ENCODE results near the gene CDH15. TPM values are rescaled to one million over a fixed set of nuclear protein-coding genes. Genes with fewer than 3 reads are reported as not detected.

CDH15 gene
- total and polyA plus RNA-seq, 9 donors, result 0.10 to 0.45 (median 0.30) TPM; not detected in 5

DNA sequence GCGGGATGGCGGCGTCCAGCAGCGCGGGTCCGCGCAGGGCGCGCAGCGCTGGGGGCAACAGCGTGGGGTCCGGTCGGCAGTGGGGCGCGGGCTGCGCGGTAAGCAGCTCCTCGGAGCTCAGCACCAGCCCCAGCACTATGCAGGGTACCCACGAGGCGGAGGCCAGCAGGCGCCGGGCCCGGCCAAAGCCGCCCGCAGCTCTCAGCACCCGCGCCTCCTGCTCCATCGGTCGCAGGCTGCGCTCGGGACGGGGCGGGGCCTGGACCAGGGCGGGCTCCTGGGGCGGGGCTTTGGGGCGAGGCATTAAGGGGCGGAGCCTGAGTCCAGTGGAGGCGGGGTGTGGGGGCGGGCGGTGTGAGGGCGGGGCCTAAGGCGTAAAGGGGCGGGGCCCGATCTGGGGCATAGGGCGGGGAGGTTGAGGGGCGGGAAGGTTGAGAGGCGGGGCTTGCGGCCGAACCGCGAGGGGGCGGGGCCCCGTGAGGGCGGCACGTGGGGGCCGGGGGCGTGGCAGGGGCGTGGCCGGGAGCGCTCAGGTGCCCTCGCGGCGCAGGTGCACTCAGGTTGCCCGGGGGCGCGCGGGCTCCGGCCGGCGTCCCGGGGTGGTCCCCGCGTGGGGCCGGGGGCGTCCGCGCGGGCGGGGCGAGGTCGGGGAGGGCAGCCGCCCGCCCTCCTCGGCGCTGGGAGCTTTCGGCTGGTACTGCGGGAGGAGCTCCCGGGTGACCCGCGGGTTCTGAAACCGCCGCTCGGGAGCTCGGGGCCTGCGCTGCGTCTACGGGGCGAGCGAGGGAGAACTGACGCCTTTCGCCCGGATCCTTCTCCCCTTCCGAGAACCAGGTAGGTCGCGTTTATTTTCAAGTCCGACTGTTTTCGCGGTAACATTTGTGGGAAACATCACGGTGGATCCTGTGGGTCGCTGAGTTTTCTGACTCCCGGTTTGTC, 30.2 kb downstream of the CDH15 start:
- intact Hi-C loops (cut with DNase I), result no loop called here
- TF ChIP-seq CTCF (IDR thresholded peaks at IDR 0.05), result no peak
- no peak for TF ChIP-seq POLR2A (IDR thresholded peaks at IDR 0.05)
- no peak for TF ChIP-seq EP300 (IDR thresholded peaks at IDR 0.05)
- 1 to 3% (median 1%) methylated on average over 28 to 111 of the region's 111 CpGs for WGBS, 3 donors
- Histone ChIP-seq H3K4me1 (ENCODE audit: insufficient read depth) (peaks cover 3% of the 10 kb centered on the region), H3K4me3 (peak overlapping the region; percentile 28), H3K9me3 (no peaks in the 10 kb centered on the region), H3K36me3 (no peaks in the 10 kb centered on the region), H3K27me3 (no peaks in the 10 kb centered on the region), H3K27ac (no peak overlapping the region)
- peak; percentile 79 to 93 (median 90) for DNase-seq

GRCh38 chr16:89202422-89203215, 31.1 kb downstream of the CDH15 start:
- no peak for DNase-seq
- no peaks in the 10 kb centered on the region for H3K36me3 ChIP-seq
- H3K27me3 ChIP-seq, result no peaks in the 10 kb centered on the region
- peaks cover 3% of the 10 kb centered on the region for H3K4me1 ChIP-seq (ENCODE audit: insufficient read depth)
- WGBS, 3 donors, result 34 to 42% (median 35%) methylated on average over 49 of the region's 49 CpGs
- peak overlapping the region; percentile 28 for H3K4me3 ChIP-seq
- H3K9me3 ChIP-seq, result no peaks in the 10 kb centered on the region
- intact Hi-C loops (cut with DNase I), result no loop called here
- H3K27ac ChIP-seq, result no peak overlapping the region
- TF ChIP-seq CTCF (IDR thresholded peaks at IDR 0.05) (no peak), POLR2A (IDR thresholded peaks at IDR 0.05) (no peak), EP300 (IDR thresholded peaks at IDR 0.05) (no peak)

DNA sequence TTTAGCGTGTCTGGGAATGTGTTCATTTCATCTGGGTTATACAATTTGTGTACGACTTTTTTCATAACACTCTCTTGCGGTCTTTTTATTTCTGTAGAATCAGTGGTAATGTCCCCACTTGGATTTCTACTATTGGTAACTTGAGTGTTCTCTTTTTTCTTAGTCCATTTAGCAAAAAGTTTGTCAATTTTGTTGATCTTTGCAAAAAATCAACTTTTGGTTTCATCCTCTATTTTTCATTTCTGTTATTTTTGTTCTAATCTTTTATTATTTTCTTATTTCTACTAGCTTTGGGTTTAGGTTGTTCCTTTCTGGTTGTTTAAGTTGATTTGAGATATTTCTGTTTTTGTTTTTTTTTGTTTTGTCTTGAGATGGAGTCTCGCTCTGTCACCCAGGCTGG, 36.4 kb downstream of the CDH15 start:
- Histone ChIP-seq H3K9me3 (no peaks in the 10 kb centered on the region), H3K4me3 (no peak overlapping the region), H3K36me3 (no peaks in the 10 kb centered on the region), H3K27ac (no peak overlapping the region), H3K27me3 (no peaks in the 10 kb centered on the region), H3K4me1 (ENCODE audit: insufficient read depth) (no peaks in the 10 kb centered on the region)
- WGBS, 3 donors, result 75 to 91% (median 84%) methylated on average over 4 of the region's 4 CpGs
- DNase-seq, result no peak
- TF ChIP-seq POLR2A (IDR thresholded peaks at IDR 0.05) (no peak), CTCF (IDR thresholded peaks at IDR 0.05) (no peak), EP300 (IDR thresholded peaks at IDR 0.05) (no peak)
- intact Hi-C loops (cut with DNase I), result no loop called here

DNA sequence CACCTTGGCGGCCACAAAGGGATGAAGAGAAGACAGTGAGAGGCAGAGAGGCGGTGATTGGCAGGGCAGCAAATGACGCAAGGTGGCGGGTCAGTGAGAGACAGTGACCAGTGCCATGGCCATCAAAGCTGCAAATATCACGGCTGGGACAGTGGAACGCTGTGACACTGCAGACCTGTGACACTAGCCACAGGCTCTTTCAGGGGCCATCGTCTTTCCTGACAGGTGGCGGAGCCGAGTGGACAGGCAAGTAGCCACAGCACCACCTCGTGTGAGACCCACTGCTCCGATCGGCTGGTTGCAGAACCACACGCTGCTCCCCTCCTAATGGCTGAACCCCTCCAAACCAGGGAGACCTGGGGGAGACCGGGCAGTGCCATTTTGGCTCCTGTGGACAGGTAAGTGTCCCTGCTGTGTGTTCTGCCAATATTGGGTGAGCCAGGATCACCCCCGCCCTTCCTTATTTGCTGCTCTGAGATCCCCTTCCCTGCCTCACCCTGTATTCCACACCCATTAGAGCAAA, 38.0 kb downstream of the CDH15 start:
- Histone ChIP-seq H3K4me3 (no peak overlapping the region), H3K4me1 (ENCODE audit: insufficient read depth) (no peaks in the 10 kb centered on the region), H3K36me3 (no peaks in the 10 kb centered on the region), H3K9me3 (no peaks in the 10 kb centered on the region), H3K27ac (no peak overlapping the region), H3K27me3 (no peaks in the 10 kb centered on the region)
- intact Hi-C loops (cut with DNase I), result loop anchor here in 3 of 4 donors (5.0 to 10.0 kb wide), 4 partner anchors 265 to 475 kb away; no protein-coding TSS in a partner anchor
- no peak for TF ChIP-seq CTCF (IDR thresholded peaks at IDR 0.05)
- TF ChIP-seq POLR2A (IDR thresholded peaks at IDR 0.05), result no peak
- TF ChIP-seq EP300 (IDR thresholded peaks at IDR 0.05), result no peak
- 64 to 72% (median 69%) methylated on average over 15 of the region's 15 CpGs for WGBS, 3 donors
- peak in 1 of 5 donors; percentile 27 for DNase-seq

Measured in ovary (tissue), 9 donors.